Activated naive CD4-positive, alpha-beta T cell treated with anti-CD3 and anti-CD28 coated beads, Interleukin-2, amount 50 U/mL, for 72 hours (primary cell): ENCODE data around the gene FAM221A. TPM values are rescaled to one million over a fixed set of nuclear protein-coding genes. Genes with fewer than 3 reads are reported as not detected.
"Not testable (repeated sequence)": the region's sequence is repeated elsewhere in the genome, so short reads cannot be mapped to it uniquely, and the experiment has no call there.

Experiments
- ATAC-seq, 2 donors: fragments of 150-1000 bp; cut with Tn5 transposase; 2 replicates each; pipeline ENCODE4 v1.10.0; 2021; ENCODE audit warnings: mild to moderate bottlenecking in 2 of 2, moderate library complexity in 2 of 2
- DNase-seq, 2 donors: peaks; one replicate each; pipeline ENCODE4 v3.0.0; 2021 to 2022; ENCODE audit warnings: low spot score in 2 of 2
- H3K27ac Mint-ChIP-seq, 2 donors: one replicate each; pipeline ENCODE4 v1.8.0; 2022; ENCODE audit warnings: mild to moderate bottlenecking in 2 of 2, mixed read lengths in 2 of 2
- H3K36me3 Mint-ChIP-seq, 2 donors: one replicate each; pipeline ENCODE4 v1.8.0; 2022; ENCODE audit warnings: mixed read lengths in 2 of 2
- H3K9me3 Mint-ChIP-seq, 2 donors: one replicate each; pipeline ENCODE4 v1.8.0; 2022; ENCODE audit warnings: mixed read lengths in 2 of 2
- total RNA-seq, 2 donors: library from RNA; stranded (reverse); gene quantifications; one replicate each; pipeline ENCODE4 v1.2.3, GENCODE V29; 2022

Gene FAM221A, protein sequence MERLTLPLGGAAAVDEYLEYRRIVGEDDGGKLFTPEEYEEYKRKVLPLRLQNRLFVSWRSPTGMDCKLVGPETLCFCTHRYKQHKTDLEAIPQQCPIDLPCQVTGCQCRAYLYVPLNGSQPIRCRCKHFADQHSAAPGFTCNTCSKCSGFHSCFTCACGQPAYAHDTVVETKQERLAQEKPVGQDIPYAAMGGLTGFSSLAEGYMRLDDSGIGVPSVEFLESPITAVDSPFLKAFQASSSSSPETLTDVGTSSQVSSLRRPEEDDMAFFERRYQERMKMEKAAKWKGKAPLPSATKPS
- total RNA-seq = 10 to 100 TPM in 1 of 2 donors, 1 to 10 TPM in 1; 8.8 to 19.7 TPM

DNA sequence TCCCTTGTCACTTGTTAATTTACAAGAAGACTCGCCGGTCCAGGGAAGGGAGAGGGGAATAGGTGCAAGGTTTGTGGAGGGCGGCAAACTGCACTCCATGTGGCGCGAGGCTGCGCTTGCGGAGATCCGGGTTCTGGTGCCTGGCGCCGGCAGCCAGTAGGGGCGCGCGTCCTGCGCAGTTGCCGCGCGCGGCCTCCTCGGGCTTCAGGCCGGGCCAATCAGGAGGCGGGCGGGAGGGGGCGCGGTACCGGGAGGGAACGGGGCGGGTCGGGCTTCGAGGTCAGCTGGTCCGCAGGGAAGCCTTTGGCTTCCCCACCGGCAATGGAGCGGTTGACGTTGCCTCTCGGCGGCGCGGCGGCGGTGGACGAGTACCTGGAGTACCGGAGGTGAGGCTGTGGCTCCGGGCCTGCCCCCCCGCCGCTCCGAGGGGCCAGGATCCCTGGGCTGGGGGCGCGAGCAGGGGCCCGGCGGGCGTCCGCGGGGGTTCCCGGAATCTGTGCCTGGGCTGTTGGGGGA is at the start of gene FAM221A:
Gene FAM221A (plus strand): TSS at position 302 of the 516 bp plus-strand sequence. CDS start 20 bp downstream, at position 322.
- peaks cover 0 to 11% of the 10 kb centered on the region in 2 donors for H3K36me3 Mint-ChIP-seq
- H3K27ac Mint-ChIP-seq = peak within 1 kb of the TSS in 1 of 2 donors; percentile 80

DNA sequence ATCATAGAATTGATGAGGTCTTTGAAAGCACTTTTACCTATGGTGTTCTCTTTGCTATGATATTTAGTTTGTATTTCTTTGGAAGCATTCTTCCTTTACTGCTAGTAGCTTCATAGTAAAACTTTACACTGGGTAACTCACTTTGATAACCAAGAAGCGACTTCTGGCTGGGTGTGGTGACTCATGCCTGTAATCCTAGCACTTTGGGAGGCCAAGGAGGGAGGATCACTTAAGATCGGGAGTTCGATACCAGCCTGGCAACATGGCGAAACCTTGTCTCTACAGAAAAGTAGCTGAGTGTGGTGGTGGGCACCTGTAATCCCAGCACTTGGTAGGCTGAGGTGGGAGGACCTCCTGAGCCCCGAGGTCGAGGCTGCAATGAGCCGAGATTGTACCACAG is 46.6 kb upstream of the FAM221A start:
- no peaks in the 10 kb centered on the region for H3K9me3 Mint-ChIP-seq
- no peak overlapping the region for H3K27ac Mint-ChIP-seq
- H3K36me3 Mint-ChIP-seq = no peaks in the 10 kb centered on the region
- ATAC-seq (no peak), DNase-seq (no peak)

More for the DNA sequence above, at the start of gene FAM221A:
- peak; percentile 79 to 81 for DNase-seq
- no peaks in the 10 kb centered on the region for H3K9me3 Mint-ChIP-seq
- ATAC-seq = peak; percentile 96

DNA sequence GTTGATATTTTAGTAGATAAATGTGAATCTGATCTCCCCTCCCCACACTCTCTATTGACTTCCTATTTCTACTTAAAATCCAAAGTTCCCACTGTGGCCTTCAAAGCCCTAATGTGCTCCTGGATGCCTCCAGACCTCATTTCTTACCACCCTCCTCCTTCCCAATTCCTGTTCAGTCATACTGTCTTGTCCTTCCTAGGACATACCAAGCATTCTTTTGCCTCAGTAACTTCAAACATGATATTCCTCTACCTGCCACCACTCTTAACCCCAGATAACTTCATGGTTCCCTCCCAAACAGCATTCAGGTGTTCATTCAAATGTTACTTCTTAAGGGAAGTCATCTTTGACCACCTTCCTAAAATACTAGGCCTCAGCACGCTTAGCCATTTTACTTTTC is 34.2 kb upstream of the FAM221A start:
- no peaks in the 10 kb centered on the region for H3K36me3 Mint-ChIP-seq
- no peaks in the 10 kb centered on the region for H3K9me3 Mint-ChIP-seq
- no peak overlapping the region for H3K27ac Mint-ChIP-seq
- no peak for ATAC-seq
- no peak for DNase-seq

DNA sequence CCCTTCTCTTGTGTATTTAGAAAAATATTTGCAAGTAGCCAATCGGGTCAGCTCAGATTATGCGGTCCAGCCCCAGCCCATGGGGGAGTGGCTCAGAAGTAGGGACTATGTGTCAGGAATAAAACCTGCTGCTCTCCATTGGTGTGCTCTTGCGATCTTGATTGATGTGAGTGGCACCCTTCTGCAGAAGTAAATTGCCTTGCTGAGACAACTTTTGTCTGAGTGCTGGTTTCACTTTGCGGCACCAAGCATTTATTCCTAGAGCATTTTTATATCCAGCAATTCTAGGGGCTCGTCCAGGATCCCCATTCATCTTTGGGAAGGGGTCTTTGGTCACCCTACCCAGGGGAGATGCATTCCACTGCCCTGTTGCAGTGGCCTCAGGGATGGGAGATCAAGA is 26.1 kb upstream of the FAM221A start:
- peaks cover 25 to 31% of the 10 kb centered on the region in 2 donors for H3K36me3 Mint-ChIP-seq
- H3K9me3 Mint-ChIP-seq = peaks cover 20 to 22% of the 10 kb centered on the region in 2 donors
- no peak for ATAC-seq
- H3K27ac Mint-ChIP-seq = no peak overlapping the region
- no peak for DNase-seq

DNA sequence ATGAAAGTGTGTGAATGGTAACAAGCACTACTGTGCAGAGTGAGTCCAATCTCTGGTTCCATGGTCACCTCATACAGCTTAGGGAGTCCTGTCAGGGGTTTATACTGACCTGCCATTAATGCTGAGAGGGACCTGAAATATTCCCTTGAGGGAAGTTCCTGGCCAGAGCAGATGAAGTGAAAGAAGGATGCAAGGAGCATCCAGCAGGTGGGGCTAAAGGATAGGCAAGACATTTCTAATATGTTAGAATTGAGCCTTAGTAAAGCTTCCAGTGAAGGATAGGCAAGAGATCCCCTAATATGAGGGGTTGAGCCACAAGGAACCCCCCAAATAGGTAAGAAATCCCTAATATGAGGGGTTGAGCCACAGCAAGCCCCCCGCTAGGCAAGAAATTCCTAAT is 25.5 kb upstream of the FAM221A start:
- no peak overlapping the region for H3K27ac Mint-ChIP-seq
- H3K9me3 Mint-ChIP-seq = peaks cover 20 to 24% of the 10 kb centered on the region in 2 donors
- ATAC-seq (no peak), DNase-seq (no peak)
- H3K36me3 Mint-ChIP-seq = peaks cover 25 to 32% of the 10 kb centered on the region in 2 donors

DNA sequence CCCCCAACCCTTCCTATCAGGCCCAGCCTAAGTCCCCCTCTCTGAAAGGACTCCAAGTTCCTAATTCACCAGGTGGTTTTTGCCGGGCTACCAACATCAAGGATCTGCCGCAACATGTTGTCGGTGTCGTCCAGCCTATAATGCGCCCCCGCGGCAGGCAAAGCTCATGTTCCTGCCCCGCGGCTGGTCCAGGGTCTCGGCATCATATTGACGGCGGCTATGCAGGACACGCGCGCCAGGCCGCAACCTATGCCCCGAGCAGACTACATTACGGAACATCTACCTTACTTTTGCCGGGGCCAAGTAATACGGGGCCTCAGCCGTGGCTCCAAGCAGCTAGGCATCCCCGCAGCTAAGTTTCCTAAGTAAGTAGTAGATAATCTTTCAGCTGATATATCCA is 24.6 kb upstream of the FAM221A start:
- Mint-ChIP-seq H3K27ac (no peak overlapping the region), H3K9me3 (peaks cover 20 to 24% of the 10 kb centered on the region in 2 donors), H3K36me3 (peaks cover 25 to 32% of the 10 kb centered on the region in 2 donors)
- ATAC-seq = no peak
- no peak for DNase-seq

DNA sequence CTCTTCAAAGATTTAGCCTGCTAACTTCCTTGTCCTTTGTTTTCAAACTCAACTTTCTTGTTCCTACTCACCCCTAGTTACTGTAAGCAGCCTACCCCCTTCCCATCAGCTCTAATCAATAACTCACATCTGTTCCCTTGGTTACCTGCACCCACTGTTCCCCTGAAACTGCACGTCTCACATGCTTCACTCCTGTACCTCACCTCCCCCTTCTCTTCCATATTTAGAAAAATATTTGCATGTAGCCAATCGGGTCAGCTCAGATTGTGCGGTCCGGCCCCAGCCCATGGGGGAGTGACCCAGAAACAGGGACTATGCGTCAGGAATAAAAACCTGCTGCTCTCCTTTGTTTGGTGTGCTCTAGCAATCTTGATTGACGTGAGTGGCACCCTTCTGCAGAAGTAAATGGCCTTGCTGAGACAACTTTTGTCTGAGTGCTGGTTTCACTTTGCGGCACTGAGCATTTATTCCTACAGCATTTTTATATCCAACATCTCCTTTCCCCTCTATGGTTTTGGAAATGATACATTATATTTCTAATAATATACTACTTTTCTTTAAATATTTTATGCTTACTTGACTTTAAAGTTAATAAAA is 21.1 kb upstream of the FAM221A start:
- H3K36me3 Mint-ChIP-seq = peaks cover 19 to 21% of the 10 kb centered on the region in 2 donors
- H3K27ac Mint-ChIP-seq = no peak overlapping the region
- H3K9me3 Mint-ChIP-seq = peaks cover 14 to 17% of the 10 kb centered on the region in 2 donors
- DNase-seq (no peak), ATAC-seq (no peak)

DNA sequence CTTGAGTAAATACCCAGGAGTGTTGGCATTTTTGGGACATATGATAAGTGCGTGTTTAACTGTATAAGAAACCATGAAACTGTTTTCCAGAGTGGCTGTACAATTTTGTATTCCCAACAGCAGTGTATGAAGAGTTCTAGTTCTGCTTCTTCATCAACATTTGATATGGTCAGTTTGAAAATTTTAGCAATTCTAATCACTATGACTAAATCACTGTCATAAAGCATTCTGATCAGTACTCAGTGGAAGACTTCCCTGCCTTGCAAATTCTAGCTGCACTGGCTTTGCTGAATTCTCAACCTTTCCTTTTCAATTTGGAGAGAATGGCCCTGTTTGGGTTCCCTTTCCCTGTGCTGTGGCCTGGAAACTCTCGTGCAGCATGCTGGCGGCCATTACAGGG is 18.6 kb upstream of the FAM221A start:
- peaks cover 6 to 9% of the 10 kb centered on the region in 2 donors for H3K9me3 Mint-ChIP-seq
- ATAC-seq = no peak
- no peak for DNase-seq
- H3K36me3 Mint-ChIP-seq = peaks cover 6 to 8% of the 10 kb centered on the region in 2 donors
- no peak overlapping the region for H3K27ac Mint-ChIP-seq

DNA sequence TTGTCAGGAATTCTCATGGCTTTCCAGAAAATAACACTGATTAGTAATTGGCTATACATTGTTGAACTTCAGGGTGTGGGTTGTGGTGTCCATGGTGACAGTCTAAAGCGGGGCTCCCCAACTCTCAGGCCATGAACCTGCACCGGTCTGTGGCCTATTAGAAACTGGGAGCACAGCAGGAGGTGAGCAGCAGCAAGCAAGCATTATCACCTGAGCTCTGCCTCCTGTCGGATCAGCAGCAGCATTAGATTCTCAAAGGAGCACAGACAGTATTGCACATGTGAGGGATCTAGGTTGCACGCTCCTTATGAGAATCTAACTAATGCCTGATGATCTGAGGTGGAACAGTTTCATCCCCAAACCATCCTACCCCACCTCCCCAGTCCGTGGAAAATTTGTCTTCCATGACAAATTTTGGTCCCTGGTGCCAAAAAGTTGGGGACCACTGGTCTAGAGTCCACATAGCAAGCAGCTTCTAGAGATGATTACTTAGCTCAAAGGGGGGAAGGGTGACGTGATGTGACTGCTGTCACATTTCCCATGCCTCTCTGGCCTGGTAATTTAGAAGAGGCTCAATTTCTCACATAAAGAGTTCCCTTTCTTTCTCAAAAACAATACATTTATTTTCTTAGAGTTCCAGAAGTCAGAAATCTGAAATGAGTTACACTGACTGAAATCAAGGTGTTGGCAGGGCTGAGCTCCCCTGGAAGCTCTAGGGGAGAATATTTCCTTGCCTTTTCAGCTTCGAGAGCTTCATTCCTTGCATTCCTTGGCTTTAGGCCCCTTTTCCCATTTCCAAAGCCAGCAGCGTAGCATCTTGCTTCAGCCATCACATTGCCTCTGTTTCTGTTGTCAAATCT is 17.6 kb upstream of the FAM221A start:
- peaks cover under 1 to 6% of the 10 kb centered on the region in 2 donors for H3K36me3 Mint-ChIP-seq
- H3K9me3 Mint-ChIP-seq = peaks cover under 1 to 6% of the 10 kb centered on the region in 2 donors
- H3K27ac Mint-ChIP-seq = no peak overlapping the region
- DNase-seq (no peak), ATAC-seq (no peak)

DNA sequence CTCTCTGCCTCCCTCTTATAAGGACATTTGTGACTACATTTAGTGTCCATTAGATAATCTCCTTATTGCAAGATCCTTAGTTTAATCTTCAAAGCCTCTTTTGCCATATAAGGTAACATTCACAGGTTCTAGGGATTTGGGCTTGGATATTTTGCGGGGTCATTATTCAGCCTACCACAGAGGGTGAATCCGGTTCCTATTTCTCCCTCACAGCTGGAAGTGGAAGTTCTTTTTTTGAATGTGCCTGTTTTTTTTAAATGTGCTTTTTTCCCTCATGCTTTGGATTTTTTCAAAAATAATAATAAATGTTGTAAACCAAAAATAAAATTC is 17.1 kb upstream of the FAM221A start:
- ATAC-seq (no peak), DNase-seq (no peak)
- peaks cover 0 to 6% of the 10 kb centered on the region in 2 donors for H3K36me3 Mint-ChIP-seq
- H3K27ac Mint-ChIP-seq = no peak overlapping the region
- peaks cover 0 to 6% of the 10 kb centered on the region in 2 donors for H3K9me3 Mint-ChIP-seq

DNA sequence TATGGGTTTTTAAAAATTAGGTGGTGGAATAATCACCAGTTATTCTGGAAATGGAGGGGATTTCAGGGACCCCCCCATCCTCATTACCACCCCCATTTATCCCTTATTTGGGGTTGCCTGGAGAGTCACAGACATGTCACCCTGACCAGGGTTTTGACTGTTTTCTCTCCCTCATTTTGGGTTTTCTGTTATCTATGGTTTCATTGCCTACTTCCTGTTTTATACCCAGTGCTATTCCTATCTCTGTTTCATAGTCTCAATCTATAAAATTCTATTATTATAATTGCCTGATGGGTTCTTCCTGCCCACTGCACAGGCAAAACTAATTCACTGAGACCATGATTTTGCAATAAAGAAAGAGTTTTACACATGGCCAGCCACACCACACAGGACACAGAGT is 15.9 kb upstream of the FAM221A start:
- no peaks in the 10 kb centered on the region for H3K9me3 Mint-ChIP-seq
- H3K27ac Mint-ChIP-seq = no peak overlapping the region
- no peaks in the 10 kb centered on the region for H3K36me3 Mint-ChIP-seq
- ATAC-seq = no peak
- DNase-seq = no peak

DNA sequence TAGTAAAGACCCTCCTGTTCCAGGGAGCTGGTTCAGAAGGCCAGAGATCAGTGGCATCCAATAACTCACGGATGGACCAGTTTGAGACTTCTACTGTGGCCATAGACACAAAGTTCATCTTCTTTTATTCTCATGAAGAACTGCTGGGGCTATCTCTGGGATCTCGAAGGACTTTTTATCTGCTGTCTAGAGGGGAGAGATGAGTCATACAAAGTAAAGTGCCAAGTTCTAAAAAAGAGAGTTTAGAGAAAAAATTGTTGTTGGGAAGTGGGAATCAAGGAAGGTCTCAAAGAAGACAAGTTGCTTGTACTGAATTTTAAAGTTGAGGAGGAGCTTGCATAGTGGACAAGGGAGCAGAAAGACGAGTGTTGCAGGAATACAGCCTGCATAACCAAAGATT is 8.0 kb upstream of the FAM221A start:
- H3K27ac Mint-ChIP-seq = no peak overlapping the region
- ATAC-seq = no peak
- no peak for DNase-seq
- H3K9me3 Mint-ChIP-seq = no peaks in the 10 kb centered on the region
- no peaks in the 10 kb centered on the region for H3K36me3 Mint-ChIP-seq

DNA sequence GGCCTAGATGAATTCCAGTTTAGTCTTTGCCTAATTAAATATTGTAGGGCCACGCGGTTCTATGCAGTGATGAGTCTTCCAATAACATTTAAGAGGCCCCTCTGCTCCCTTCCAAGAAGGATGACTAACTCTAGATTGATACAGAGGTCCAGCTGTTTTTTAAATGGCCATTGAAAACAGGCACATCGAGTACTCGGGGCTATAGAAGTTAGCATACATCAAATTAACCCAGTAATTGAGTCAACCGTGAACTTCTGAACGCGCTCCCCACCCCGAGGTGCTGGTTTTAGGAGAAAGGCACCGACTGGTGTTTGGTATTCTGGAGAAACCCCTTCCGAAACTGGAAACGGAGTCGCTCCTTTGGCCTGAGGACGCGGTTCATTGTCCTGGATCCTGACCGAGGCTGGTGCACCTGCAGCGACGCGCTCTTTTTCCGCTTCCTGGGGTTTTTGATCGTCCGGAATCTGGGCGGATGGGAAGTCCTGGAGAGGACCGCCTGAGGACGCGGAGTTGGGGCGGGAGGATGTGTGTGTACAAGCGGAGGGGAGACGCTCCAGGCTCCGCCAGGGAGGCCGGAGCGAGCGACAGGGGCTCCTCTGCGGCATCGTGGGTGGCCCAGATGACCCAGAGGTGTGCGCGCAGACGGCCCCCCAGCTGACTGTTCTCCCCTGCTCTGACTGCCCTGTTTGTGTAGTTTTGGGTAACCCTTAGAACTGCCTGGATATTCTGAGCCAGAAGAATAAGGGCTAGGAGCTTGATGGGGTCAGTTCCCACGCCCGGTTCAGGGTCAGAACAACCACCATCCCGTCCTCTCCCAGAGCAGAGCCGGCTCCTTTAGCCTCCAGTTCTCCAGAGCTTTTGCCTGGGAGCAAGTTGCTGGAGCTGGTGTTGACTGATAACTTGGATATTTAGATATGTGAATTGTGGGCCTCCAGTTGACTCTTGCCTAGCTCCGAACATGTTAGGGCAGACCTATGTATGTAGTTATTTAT is 711 bp downstream of the FAM221A start:
- peak; percentile 55 to 70 for ATAC-seq
- H3K27ac Mint-ChIP-seq = peak overlapping the region in 1 of 2 donors; percentile 80
- H3K9me3 Mint-ChIP-seq = no peaks in the 10 kb centered on the region
- peak in 1 of 2 donors; percentile 36 for DNase-seq
- H3K36me3 Mint-ChIP-seq = peaks cover 0 to 11% of the 10 kb centered on the region in 2 donors

DNA sequence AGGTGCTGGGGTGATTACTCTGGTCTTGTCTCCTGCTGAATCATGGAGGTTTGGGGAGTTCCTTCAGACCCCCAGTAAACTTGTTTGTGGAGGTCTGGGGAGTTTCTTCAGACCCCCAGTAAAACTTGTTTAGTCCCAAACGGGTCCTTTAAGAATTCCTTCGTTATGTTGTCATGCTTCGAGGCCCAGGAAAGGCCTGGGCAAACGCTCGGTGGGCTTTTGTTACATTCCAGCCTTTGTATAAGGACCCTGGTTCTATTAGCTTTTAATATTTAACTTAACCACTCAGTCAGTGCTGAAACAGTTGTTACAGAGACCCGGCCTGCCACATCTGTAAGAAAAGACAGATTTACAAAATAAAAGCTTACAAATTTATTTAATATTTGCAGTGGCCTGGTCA is 4.0 kb downstream of the FAM221A start:
- ATAC-seq, H3K36me3 Mint-ChIP-seq: not testable (repeated sequence)

DNA sequence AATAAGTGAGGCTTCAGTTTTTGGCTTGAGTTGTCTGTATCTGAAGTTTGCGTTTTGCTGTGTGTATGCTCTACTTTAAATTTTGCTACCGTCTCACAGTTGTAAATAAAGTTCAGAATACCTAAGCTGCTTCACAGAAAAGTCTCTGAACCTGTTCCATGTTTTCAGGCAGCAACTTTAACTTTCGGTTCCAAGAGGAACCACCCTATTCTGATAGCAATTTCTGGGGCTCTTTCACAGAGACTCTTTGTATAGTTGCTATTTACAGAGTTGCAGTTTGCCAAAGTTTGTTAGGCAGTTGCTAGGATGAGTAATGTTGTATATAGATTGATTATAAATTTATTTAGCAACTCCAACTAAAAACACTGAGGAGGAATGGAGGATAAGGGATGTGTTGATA is 5.7 kb downstream of the FAM221A start:
- ATAC-seq (no peak), DNase-seq (no peak)
- Mint-ChIP-seq H3K27ac (no peak overlapping the region), H3K9me3 (no peaks in the 10 kb centered on the region), H3K36me3 (no peaks in the 10 kb centered on the region)

More for the DNA sequence above, 4.0 kb downstream of the FAM221A start:
- not testable (repeated sequence) for DNase-seq, H3K9me3 Mint-ChIP-seq, H3K27ac Mint-ChIP-seq

DNA sequence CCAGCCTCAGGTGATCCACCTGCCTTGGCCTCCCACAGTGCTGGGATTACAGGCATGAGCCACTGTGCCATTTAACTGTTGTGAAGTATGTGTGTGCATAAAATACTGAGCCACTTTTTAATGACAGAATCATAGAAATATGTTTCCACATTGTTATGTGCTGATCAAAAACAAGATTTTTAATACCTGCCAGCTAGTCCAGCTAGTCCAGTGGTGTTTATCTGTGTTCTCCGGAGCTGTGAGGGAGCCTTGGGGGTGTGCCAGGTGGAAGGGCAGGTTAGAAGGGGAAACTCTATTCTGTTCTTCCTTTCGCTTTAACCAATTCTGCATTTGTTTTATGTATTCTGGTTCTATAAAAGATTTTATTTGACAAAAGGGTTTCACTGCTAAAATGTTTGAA is 7.0 kb downstream of the FAM221A start:
- ATAC-seq (no peak), DNase-seq (no peak)
- no peaks in the 10 kb centered on the region for H3K36me3 Mint-ChIP-seq
- no peak overlapping the region for H3K27ac Mint-ChIP-seq
- no peaks in the 10 kb centered on the region for H3K9me3 Mint-ChIP-seq
